MM.1S (cell line): ENCODE measurements around the gene AQP3.

Source experiments
- DNase-seq: peaks from one replicate; pipeline ENCODE4 v3.0.0-alpha.2; 2015
- H2AFZ ChIP-seq: fragments of 300-600 bp; sonication (generic); 2 replicates; pipeline ENCODE4 v1.6.0; 2016; ENCODE audit warnings: antibody characterized with exemption, low read length
- H3F3A ChIP-seq: fragments of 300-600 bp; sonication (generic); 2 replicates; pipeline ENCODE4 v1.6.1; 2016; ENCODE audit warnings: mild to moderate bottlenecking, antibody characterized with exemption, low read length, moderate library complexity, mixed read lengths; ENCODE audit not compliant: insufficient read depth
- H3K27ac ChIP-seq: fragments of 300-600 bp; sonication (generic); 2 replicates; pipeline ENCODE4 v1.5.1; 2016; ENCODE audit warnings: mild to moderate bottlenecking, low read length
- H3K27me3 ChIP-seq: fragments of 300-600 bp; sonication (generic); replicated peaks from 2 replicates; pipeline ENCODE4 v1.6.0; 2016; ENCODE audit warnings: low read length; ENCODE audit not compliant: insufficient read depth
- H3K36me3 ChIP-seq: fragments of 300-600 bp; sonication (generic); replicated peaks from 2 replicates; pipeline ENCODE4 v1.6.1; 2016; ENCODE audit warnings: mild to moderate bottlenecking, low read length, mixed read lengths; ENCODE audit not compliant: insufficient read depth
- H3K4me1 ChIP-seq: fragments of 300-600 bp; sonication (generic); 2 replicates; pipeline ENCODE4 v1.6.1; 2016; ENCODE audit warnings: low read length, mixed read lengths
- H3K4me2 ChIP-seq: fragments of 300-600 bp; sonication (generic); 2 replicates; pipeline ENCODE4 v1.6.0; 2016; ENCODE audit warnings: low read depth, low read length
- H3K4me3 ChIP-seq: fragments of 300-600 bp; sonication (generic); 2 replicates; pipeline ENCODE4 v1.5.1; 2016; ENCODE audit warnings: low read length, mixed read lengths
- H3K79me2 ChIP-seq: fragments of 300-600 bp; sonication (generic); 2 replicates; pipeline ENCODE4 v1.6.1; 2016; ENCODE audit warnings: mixed run types, low read length, mixed read lengths
- H3K9ac ChIP-seq: fragments of 300-600 bp; sonication (generic); 2 replicates; pipeline ENCODE4 v1.6.1; 2016; ENCODE audit warnings: low read length, mixed read lengths
- H3K9me2 ChIP-seq: fragments of 300-600 bp; sonication (generic); replicated peaks from 2 replicates; pipeline ENCODE4 v1.6.1; 2016; ENCODE audit warnings: mild to moderate bottlenecking, low read length, mixed read lengths; ENCODE audit not compliant: insufficient read depth
- H3K9me3 ChIP-seq: fragments of 300-600 bp; sonication (generic); replicated peaks from 2 replicates; pipeline ENCODE4 v1.6.1; 2016; ENCODE audit warnings: mild to moderate bottlenecking, low read length, mixed read lengths; ENCODE audit not compliant: insufficient read depth
- H4K20me1 ChIP-seq: fragments of 300-600 bp; sonication (generic); 2 replicates; pipeline ENCODE4 v1.6.1; 2016; ENCODE audit warnings: mild to moderate bottlenecking, low read length, moderate library complexity, mixed read lengths; ENCODE audit not compliant: insufficient read depth
- CTCF ChIP-seq: fragments of 300-600 bp; sonication (generic); IDR thresholded peaks from 2 replicates; pipeline ENCODE4 v1.5.1; 2016; ENCODE audit warnings: antibody characterized with exemption, low read length, mixed read lengths
- EZH2 ChIP-seq: fragments of 300-600 bp; sonication (generic); optimal IDR thresholded peaks from 2 replicates; pipeline ENCODE3; 2017; ENCODE audit warnings: low read depth, mild to moderate bottlenecking, antibody characterized with exemption, low read length, mixed read lengths
- EZH2phosphoT487 ChIP-seq: fragments of 300-600 bp; sonication (generic); IDR thresholded peaks from 2 replicates; pipeline ENCODE4 v1.6.1; 2018; ENCODE audit warnings: antibody characterized with exemption, low read length

The AQP3 gene

GRCh38 chr9:33480976-33481375, 33.6 kb upstream of the AQP3 start:
- no peak overlapping the region for H3K27ac ChIP-seq
- H4K20me1 ChIP-seq = no peaks in the 10 kb centered on the region
- no peaks in the 10 kb centered on the region for H3F3A ChIP-seq
- no peak overlapping the region for H3K9ac ChIP-seq
- no peaks in the 10 kb centered on the region for H3K79me2 ChIP-seq
- H3K4me3 ChIP-seq = no peak overlapping the region
- TF ChIP-seq CTCF = no peak
- TF ChIP-seq EZH2 = no peak
- TF ChIP-seq EZH2phosphoT487 = no peak
- no peaks in the 10 kb centered on the region for H3K9me2 ChIP-seq
- DNase-seq = no peak
- H2AFZ ChIP-seq = no peak overlapping the region
- no peak overlapping the region for H3K4me2 ChIP-seq
- H3K4me1 ChIP-seq = no peaks in the 10 kb centered on the region
- no peaks in the 10 kb centered on the region for H3K36me3 ChIP-seq
- no peaks in the 10 kb centered on the region for H3K9me3 ChIP-seq
- no peaks in the 10 kb centered on the region for H3K27me3 ChIP-seq

- Histone ChIP-seq H3K4me3 (no peak overlapping the region), H3K9me3 (no peaks in the 10 kb centered on the region), H3K4me2 (no peak overlapping the region), H3K27ac (no peak overlapping the region), H3K9me2 (no peaks in the 10 kb centered on the region), H3K27me3 (no peaks in the 10 kb centered on the region), H2AFZ (no peak overlapping the region), H3K9ac (no peak overlapping the region), H4K20me1 (no peaks in the 10 kb centered on the region), H3K79me2 (no peaks in the 10 kb centered on the region), H3K4me1 (no peaks in the 10 kb centered on the region), H3F3A (no peaks in the 10 kb centered on the region), H3K36me3 (no peaks in the 10 kb centered on the region)
- TF ChIP-seq EZH2phosphoT487 = no peak
- TF ChIP-seq CTCF = no peak
- TF ChIP-seq EZH2 = no peak
- no peak for DNase-seq
Observed at GRCh38 chr9:33480106-33480505, 32.7 kb upstream of the AQP3 start.

- peaks cover 13% of the 10 kb centered on the region for H3K4me1 ChIP-seq
- no peak overlapping the region for H3K4me2 ChIP-seq
- H3K36me3 ChIP-seq = 0 out of 2 replicates have a peak, but pooled peaks cover 6% of the 10 kb centered on the region
- no peaks in the 10 kb centered on the region for H3K27me3 ChIP-seq
- no peaks in the 10 kb centered on the region for H3F3A ChIP-seq
- no peak overlapping the region for H3K27ac ChIP-seq
- no peaks in the 10 kb centered on the region for H4K20me1 ChIP-seq
- H2AFZ ChIP-seq = no peak overlapping the region
- H3K79me2 ChIP-seq = peaks cover 26% of the 10 kb centered on the region
- H3K9ac ChIP-seq = no peak overlapping the region
- no peaks in the 10 kb centered on the region for H3K9me2 ChIP-seq
- TF ChIP-seq EZH2 (no peak), EZH2phosphoT487 (no peak), CTCF (no peak)
- no peak overlapping the region for H3K4me3 ChIP-seq
- H3K9me3 ChIP-seq = no peaks in the 10 kb centered on the region
- DNase-seq = no peak
Observed at GRCh38 chr9:33476503-33476902, 29.1 kb upstream of the AQP3 start.
